ENCODE results near the gene CA11. TPM values are rescaled to one million over a fixed set of nuclear protein-coding genes. Genes with fewer than 3 reads are reported as not detected.

Gene CA11
- total and polyA plus RNA-seq, 2 of the 8 experiments (the other 6 are each of a cell fraction or from before 2014, with no cell fraction given): 51.7 to 71.4 TPM

- no peak for TF ChIP-seq CHD7 (IDR thresholded peaks at IDR 0.05; ENCODE audit: insufficient replicate concordance, low read length)
- no peak for TF ChIP-seq RFX5 (IDR thresholded peaks at IDR 0.05; ENCODE audit: borderline replicate concordance, low read depth, low read length)
- no peak for TF ChIP-seq CTCF (IDR thresholded peaks at IDR 0.05; ENCODE audit: control extremely low read depth in 1 of 3, insufficient read depth in 1 of 3, low read depth in 1 of 3, low read length in 3 of 3)
- TF ChIP-seq MAX (IDR thresholded peaks at IDR 0.05): no peak
- no peak for TF ChIP-seq RNF2 (IDR thresholded peaks at IDR 0.05; ENCODE audit: borderline replicate concordance, low read depth, low read length, missing control alignments, poor library complexity, severe bottlenecking)
- no peak for TF ChIP-seq SIRT6 (IDR thresholded peaks at IDR 0.05; ENCODE audit: low read length)
- no peak for TF ChIP-seq POLR2A (IDR thresholded peaks at IDR 0.05; ENCODE audit: control extremely low read depth in 1 of 2, low read depth in 2 of 2, low read length in 2 of 2)
Measured at GRCh38 chr19:48615231-48616040, 30.6 kb downstream of the CA11 start (continued).

Data from H1 (cell line).